Transverse colon (tissue), 4 donors: ENCODE results near the gene RRP1.

ENCODE experiments used
- EP300 ChIP-seq: sonication (generic); formaldehyde crosslinking; IDR thresholded peaks from one replicate; pipeline ENCODE4 v1.6.1; 2017; ENCODE audit warnings: antibody characterized with exemption, low read depth
- POLR2A ChIP-seq: fragments of 450-650 bp; IDR thresholded peaks from one replicate; pipeline ENCODE4 v1.6.1; 2016; ENCODE audit warnings: antibody characterized with exemption, mild to moderate bottlenecking, moderate library complexity
- POLR2AphosphoS5 ChIP-seq, 3 donors: sonication (generic); formaldehyde crosslinking; IDR thresholded peaks; one replicate each; pipeline ENCODE4 v1.6.1; 2016; ENCODE audit warnings: antibody characterized with exemption in 3 of 3
- TF ChIP-seq, protein P1 (sequence below), 5 experiments: fragments of 200-600 bp in 3 of 5; fragments of 450-650 bp in 2 of 5; sonication (generic) in 3 of 5; IDR thresholded peaks; 1 replicate in 2 of 5; 2 replicates in 3 of 5; pipeline ENCODE4 v1.5.1; 2016 to 2017; ENCODE audit warnings: antibody characterized with exemption in 5 of 5, inconsistent platforms in 3 of 5, mild to moderate bottlenecking in 2 of 5, moderate library complexity in 1 of 5

DNA sequence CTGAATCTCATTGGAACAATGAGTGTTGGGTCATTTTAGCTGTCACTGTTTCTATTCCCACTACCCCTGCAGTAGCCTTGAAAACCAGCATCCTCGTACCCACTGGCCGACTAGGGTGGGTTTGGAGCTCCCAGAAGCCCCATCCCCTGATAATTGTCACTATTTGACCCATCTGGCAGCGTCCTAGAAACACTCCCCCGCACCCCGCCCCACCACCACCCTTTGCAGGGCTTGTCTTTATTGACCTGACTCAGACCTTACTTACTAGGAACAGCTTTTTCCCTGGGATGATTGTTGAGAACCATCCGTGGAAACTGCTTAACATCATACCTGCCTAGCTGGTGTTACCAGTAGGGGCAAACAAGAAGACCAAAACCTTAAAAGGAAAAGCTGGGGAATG lies 47.2 kb downstream of the RRP1 start:
- TF ChIP-seq POLR2A (no peak), EP300 (no peak), POLR2AphosphoS5 (IDR thresholded peaks at IDR 0.05) (no peak)
- TF ChIP-seq, protein P1, sequence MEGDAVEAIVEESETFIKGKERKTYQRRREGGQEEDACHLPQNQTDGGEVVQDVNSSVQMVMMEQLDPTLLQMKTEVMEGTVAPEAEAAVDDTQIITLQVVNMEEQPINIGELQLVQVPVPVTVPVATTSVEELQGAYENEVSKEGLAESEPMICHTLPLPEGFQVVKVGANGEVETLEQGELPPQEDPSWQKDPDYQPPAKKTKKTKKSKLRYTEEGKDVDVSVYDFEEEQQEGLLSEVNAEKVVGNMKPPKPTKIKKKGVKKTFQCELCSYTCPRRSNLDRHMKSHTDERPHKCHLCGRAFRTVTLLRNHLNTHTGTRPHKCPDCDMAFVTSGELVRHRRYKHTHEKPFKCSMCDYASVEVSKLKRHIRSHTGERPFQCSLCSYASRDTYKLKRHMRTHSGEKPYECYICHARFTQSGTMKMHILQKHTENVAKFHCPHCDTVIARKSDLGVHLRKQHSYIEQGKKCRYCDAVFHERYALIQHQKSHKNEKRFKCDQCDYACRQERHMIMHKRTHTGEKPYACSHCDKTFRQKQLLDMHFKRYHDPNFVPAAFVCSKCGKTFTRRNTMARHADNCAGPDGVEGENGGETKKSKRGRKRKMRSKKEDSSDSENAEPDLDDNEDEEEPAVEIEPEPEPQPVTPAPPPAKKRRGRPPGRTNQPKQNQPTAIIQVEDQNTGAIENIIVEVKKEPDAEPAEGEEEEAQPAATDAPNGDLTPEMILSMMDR (IDR thresholded peaks at IDR 0.05): no peak
